HEK293T (cell line): ENCODE measurements around the gene TMCO1.
"Not testable (repeated sequence)": the region's sequence is repeated elsewhere in the genome, so short reads cannot be mapped to it uniquely, and the experiment has no call there.

ENCODE experiments used
- CTCF ChIA-PET: fragments of 350-600 bp; formaldehyde crosslinking; extraction: SDS; loops from one replicate; lab custom pipeline; 2021; ENCODE audit warnings: antibody characterized with exemption, inconsistent platforms; lab: Yijun Ruan, JAX
- POLR2A ChIA-PET: fragments of 350-600 bp; formaldehyde crosslinking; extraction: SDS; loops from one replicate; lab custom pipeline; 2020; ENCODE audit warnings: antibody characterized with exemption, inconsistent platforms; lab: Yijun Ruan, JAX
- DNase-seq: peaks from one replicate; pipeline ENCODE4 v3.0.0; 2012; ENCODE audit warnings: mixed read lengths; ENCODE audit errors: extremely low spot score
- ARNT ChIP-seq: fragments of 450-650 bp; IDR thresholded peaks from 2 replicates; pipeline ENCODE4 v1.6.1; 2017; ENCODE audit warnings: mild to moderate bottlenecking
- BHLHE40 ChIP-seq: fragments of 450-650 bp; IDR thresholded peaks from 2 replicates; pipeline ENCODE4 v1.6.1; 2016; ENCODE audit warnings: mild to moderate bottlenecking, moderate library complexity, borderline replicate concordance
- CTBP1 ChIP-seq: fragments of 450-650 bp; IDR thresholded peaks from 2 replicates; pipeline ENCODE4 v1.6.1; 2016; ENCODE audit warnings: borderline replicate concordance
- ELF4 ChIP-seq: fragments of 450-650 bp; IDR thresholded peaks from 2 replicates; pipeline ENCODE4 v1.6.1; 2017; ENCODE audit warnings: antibody characterized with exemption
- FOXA1 ChIP-seq: fragments of 450-650 bp; IDR thresholded peaks from 2 replicates; pipeline ENCODE4 v1.6.1; 2016; ENCODE audit warnings: mild to moderate bottlenecking
- FOXK2 ChIP-seq: fragments of 450-650 bp; IDR thresholded peaks from 2 replicates; pipeline ENCODE4 v1.6.1; 2016; ENCODE audit warnings: mild to moderate bottlenecking
- FOXM1 ChIP-seq: fragments of 450-650 bp; IDR thresholded peaks from 2 replicates; pipeline ENCODE4 v1.6.1; 2017; ENCODE audit warnings: mild to moderate bottlenecking, borderline replicate concordance
- HDGF ChIP-seq: fragments of 450-650 bp; IDR thresholded peaks from 2 replicates; pipeline ENCODE4 v1.6.1; 2017; ENCODE audit warnings: antibody characterized with exemption, borderline replicate concordance
- L3MBTL2 ChIP-seq: fragments of 450-650 bp; conservative IDR thresholded peaks from 2 replicates; pipeline ENCODE4 v1.6.1; 2016; ENCODE audit warnings: mild to moderate bottlenecking
- LEF1 ChIP-seq: fragments of 450-650 bp; IDR thresholded peaks from 2 replicates; pipeline ENCODE4 v1.6.1; 2017; ENCODE audit warnings: mild to moderate bottlenecking, borderline replicate concordance
- NFRKB ChIP-seq: fragments of 450-650 bp; IDR thresholded peaks from 2 replicates; pipeline ENCODE4 v1.6.1; 2016; ENCODE audit warnings: mild to moderate bottlenecking, moderate library complexity
- SP1 ChIP-seq: fragments of 450-650 bp; IDR thresholded peaks from 2 replicates; pipeline ENCODE4 v1.6.1; 2017
- SUZ12 ChIP-seq: fragments of 450-650 bp; IDR thresholded peaks from 2 replicates; pipeline ENCODE4 v1.6.1; 2016; ENCODE audit warnings: mild to moderate bottlenecking
- TARDBP ChIP-seq: fragments of 450-650 bp; IDR thresholded peaks from 2 replicates; pipeline ENCODE4 v1.6.1; 2016
- ZNF384 ChIP-seq: fragments of 450-650 bp; IDR thresholded peaks from 2 replicates; pipeline ENCODE4 v1.6.1; 2016
- TF ChIP-seq, protein P1 (sequence below): fragments of 450-650 bp; IDR thresholded peaks from 2 replicates; pipeline ENCODE4 v1.6.1; 2016

Gene TMCO1

DNA sequence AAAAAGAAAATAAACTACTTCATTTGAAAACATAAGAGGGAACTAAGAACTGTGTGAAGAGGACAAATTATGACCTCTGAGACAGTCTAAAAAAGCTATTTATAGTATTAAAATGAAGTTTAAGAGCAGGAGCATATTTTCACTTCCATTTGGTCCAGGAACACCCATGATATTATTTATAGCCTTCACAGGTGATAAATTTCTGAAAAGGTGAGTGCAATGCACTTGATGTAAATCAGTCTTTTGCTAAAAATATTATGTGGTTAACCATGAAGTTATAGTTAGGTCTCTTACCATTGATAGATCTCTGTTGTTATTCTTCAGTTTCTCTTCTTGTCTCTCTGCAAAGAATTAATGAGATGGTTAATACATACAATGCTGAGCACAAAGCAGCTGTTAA, 14.7 kb downstream of the TMCO1 start:
- no peak for TF ChIP-seq ARNT
- DNase-seq, result no peak
- POLR2A ChIA-PET, result no interaction called here
- CTCF ChIA-PET, result no interaction called here

DNA sequence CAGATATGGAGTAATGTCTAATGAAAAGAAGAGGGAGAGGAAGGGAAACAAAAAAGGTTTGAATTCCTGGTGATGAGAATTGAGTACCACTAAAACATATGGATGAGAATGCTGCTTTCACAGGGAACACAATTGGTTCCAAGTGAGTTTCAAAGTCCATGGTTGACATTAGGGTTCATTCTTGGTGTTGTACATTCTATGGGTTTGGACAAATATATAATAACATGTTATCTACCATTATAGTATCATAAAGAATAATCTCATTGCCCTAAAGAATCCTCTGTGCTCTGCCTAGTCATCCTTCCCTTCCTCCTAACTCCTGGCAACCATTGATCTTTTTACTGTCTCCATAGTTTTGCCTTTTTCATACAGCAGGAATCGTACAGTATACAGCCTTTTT, 20.1 kb downstream of the TMCO1 start:
- DNase-seq, result no peak
- CTCF ChIA-PET, result interaction anchor here (0.6 kb wide), 1 partner anchor 89 kb away, joined by 3 read pairs; no protein-coding TSS in a partner anchor
- no peak for TF ChIP-seq FOXA1
- no peak for TF ChIP-seq L3MBTL2
- TF ChIP-seq HDGF, result no peak
- TF ChIP-seq BHLHE40, result no peak
- no peak for TF ChIP-seq FOXM1
- TF ChIP-seq SUZ12, result no peak
- TF ChIP-seq ZNF384, result no peak
- TF ChIP-seq FOXK2, result no peak
- POLR2A ChIA-PET, result no interaction called here

DNA sequence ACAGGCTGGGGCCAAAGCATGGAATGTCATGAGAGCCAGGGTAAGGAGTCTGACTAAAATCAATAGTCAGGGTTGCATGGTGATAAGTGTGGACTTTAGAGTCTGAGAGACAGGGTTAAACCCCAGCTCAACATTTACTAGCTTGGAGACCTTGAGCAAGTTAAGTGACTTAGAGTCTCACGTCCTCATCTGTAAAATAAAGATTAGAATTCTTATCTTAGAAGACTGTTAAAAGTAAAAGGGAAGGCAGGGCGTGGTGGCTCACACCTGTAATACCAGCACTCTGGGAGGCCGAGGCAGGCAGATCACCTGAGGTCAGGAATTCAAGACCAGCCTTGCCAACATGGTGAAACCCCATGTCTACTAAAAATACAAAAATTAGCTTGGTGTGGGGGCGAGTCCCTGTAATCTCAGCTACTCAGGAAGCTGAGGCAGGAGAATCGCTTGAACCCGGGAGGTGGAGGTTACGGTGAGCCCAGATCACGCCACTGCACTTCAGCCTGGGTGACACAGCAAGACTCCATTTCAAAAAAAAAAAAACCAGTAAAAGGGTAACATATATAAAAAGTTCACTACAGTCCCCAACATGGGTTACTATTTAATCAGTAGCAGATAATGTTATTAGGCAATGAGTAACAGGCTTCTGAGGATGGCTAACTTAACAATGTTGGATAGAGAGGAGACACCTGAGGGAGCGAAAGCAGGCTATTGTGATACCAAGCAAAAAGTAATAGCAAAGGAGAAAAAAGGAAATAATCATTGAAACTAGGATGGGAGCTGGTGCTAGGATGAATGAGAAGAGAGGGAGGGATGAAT, 20.8 kb downstream of the TMCO1 start:
- POLR2A ChIA-PET, result no interaction called here
- DNase-seq, result no peak
- TF ChIP-seq ELF4 (no peak), ZNF384 (no peak), BHLHE40 (no peak), LEF1 (no peak), FOXK2 (no peak), FOXM1 (no peak), ARNT (no peak), NFRKB (no peak), SUZ12 (no peak), CTBP1 (no peak), TARDBP (no peak), FOXA1 (no peak), L3MBTL2 (no peak)
- TF ChIP-seq, protein P1, sequence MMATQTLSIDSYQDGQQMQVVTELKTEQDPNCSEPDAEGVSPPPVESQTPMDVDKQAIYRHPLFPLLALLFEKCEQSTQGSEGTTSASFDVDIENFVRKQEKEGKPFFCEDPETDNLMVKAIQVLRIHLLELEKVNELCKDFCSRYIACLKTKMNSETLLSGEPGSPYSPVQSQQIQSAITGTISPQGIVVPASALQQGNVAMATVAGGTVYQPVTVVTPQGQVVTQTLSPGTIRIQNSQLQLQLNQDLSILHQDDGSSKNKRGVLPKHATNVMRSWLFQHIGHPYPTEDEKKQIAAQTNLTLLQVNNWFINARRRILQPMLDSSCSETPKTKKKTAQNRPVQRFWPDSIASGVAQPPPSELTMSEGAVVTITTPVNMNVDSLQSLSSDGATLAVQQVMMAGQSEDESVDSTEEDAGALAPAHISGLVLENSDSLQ, result no peak
- CTCF ChIA-PET, result interaction anchor here (0.6 kb wide), 1 partner anchor 22 kb away, joined by 5 read pairs; no protein-coding TSS in a partner anchor

DNA sequence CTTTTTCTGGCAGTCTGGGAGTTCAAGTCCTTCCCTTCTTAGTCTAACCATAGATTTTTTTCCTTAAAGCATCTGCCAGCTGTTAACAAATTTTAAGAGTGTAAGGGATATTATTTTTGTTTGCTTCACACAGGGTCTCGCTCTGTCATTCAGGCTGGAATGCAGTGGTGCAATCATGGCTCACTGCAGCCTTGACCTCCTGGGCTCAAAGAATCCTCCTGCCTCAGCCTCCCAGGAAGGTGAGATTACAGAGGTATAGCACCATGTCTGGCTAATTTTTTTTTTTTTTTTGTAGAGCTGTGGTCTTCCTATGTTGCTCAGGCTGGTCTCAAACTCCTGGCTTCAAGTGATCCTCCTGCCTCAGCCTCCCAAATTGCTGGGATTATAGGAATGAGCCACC, 23.8 kb downstream of the TMCO1 start:
- DNase-seq, CTCF ChIA-PET, POLR2A ChIA-PET: not testable (repeated sequence)

DNA sequence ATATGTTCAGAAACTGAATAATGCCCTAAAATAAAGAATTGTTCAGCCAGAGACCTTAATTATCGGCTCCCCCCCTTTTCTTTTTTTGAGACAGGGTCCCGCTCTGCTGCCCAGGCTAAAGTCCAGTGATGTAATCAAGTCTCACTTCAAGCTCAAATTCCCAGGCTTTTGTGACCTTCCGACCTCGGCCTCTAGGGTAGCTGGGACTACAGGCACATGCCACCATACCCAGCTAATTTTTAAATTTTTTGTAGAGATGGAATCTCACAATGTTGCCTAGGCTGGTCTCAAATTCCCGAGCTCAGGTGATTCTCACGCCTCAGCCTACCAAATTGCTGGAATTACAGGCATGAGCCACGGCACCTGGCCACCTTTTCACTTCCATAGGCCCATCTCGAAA, 26.5 kb downstream of the TMCO1 start:
- POLR2A ChIA-PET, result no interaction called here
- no peak for TF ChIP-seq LEF1
- no peak for TF ChIP-seq L3MBTL2
- TF ChIP-seq BHLHE40, result no peak
- no peak for TF ChIP-seq FOXM1
- no peak for TF ChIP-seq HDGF
- TF ChIP-seq ZNF384, result no peak
- no peak for TF ChIP-seq NFRKB
- no peak for TF ChIP-seq SUZ12
- TF ChIP-seq ELF4, result no peak
- TF ChIP-seq, protein P1, result no peak
- TF ChIP-seq TARDBP, result no peak
- TF ChIP-seq CTBP1, result no peak
- TF ChIP-seq FOXK2, result no peak
- no peak for TF ChIP-seq SP1
- no peak for TF ChIP-seq ARNT
- TF ChIP-seq FOXA1, result no peak
- DNase-seq, result no peak
- CTCF ChIA-PET, result no interaction called here

DNA sequence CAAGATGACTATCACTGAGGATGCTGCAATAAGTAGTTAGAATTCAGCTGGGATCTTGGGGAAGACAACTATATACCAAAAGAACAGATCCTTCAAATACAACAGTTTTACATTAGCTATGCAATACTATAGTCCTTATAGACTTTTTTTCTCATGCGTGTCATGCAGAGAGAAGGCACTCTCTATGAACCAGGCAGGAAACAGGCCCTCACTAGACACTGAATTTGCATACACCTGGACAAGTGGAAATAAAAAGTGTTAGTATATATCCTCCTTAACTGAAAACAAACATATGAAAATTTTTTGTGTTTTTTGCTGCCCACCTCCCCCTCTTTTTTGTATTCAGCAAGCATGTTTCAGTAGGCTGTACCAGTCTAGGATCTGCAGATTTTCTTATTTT, 29.9 kb downstream of the TMCO1 start:
- ChIA-PET CTCF (interaction anchor here (0.6 kb wide), 1 partner anchor 295 kb away, joined by 11 read pairs; no protein-coding TSS in a partner anchor), POLR2A (no interaction called here)
- no peak for TF ChIP-seq ARNT
- no peak for TF ChIP-seq ZNF384
- DNase-seq, result no peak

DNA sequence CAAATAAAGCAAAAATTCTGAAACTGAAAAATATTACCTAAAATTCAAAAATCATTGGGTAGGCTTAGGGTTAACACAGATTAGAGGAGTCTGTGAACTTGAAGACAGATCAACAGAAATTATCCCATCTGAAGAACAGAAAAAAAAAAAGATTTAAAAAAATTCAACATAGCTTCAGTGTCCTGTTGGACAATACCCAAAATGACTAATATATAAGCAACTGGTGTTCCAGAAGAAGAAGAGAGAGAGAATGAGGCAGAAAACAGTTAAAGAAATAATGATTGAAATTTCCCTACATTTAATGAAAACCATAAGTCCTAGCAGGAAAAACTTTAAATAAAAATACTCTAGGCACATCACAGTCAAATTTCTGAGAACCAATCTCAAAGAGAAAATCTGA, 31.5 kb downstream of the TMCO1 start:
- no peak for DNase-seq

More for the DNA sequence above, 31.5 kb downstream of the TMCO1 start:
- POLR2A ChIA-PET, result no interaction called here
- TF ChIP-seq, protein P1, result no peak
- no peak for TF ChIP-seq ARNT
- no peak for TF ChIP-seq SP1
- no peak for TF ChIP-seq NFRKB
- TF ChIP-seq ZNF384, result no peak
- no peak for TF ChIP-seq FOXM1
- no peak for TF ChIP-seq SUZ12
- TF ChIP-seq FOXK2, result no peak
- TF ChIP-seq FOXA1, result no peak
- TF ChIP-seq ELF4, result no peak
- CTCF ChIA-PET, result no interaction called here
